CD14-positive monocyte (primary cell): Measurements from ENCODE around the gene RPS23. TPM values are rescaled to one million over a fixed set of nuclear protein-coding genes. Genes with fewer than 3 reads are reported as not detected.
A peak's percentile ranks its signal among the peaks of the same experiment; 100 is the strongest.

Source experiments
- DNase-seq, 3 donors: peaks; one replicate each; pipeline ENCODE4 v3.0.0-alpha.2; 2011 to 2022
- H2AFZ ChIP-seq: 2 replicates; pipeline ENCODE4 v1.6.0; 2012; ENCODE audit warnings: mild to moderate bottlenecking, low read depth, low read length, inconsistent platforms; ENCODE audit not compliant: insufficient read depth, poor library complexity, severe bottlenecking
- H3K27ac ChIP-seq, 2 donors: 1 replicate in 1 of 2; 2 replicates in 1 of 2; pipeline ENCODE4 v1.5.1; 2012 to 2013; ENCODE audit warnings: low read length in 2 of 2, control low read depth in 1 of 2, inconsistent platforms in 1 of 2, low read depth in 1 of 2, mild to moderate bottlenecking in 1 of 2
- H3K27me3 ChIP-seq, 2 donors: one replicate each; pipeline versions ENCODE4 v1.6.0 to v1.6.1; 2011 to 2013; ENCODE audit warnings: low read length in 2 of 2; ENCODE audit not compliant: control insufficient read depth in 2 of 2, insufficient read depth in 2 of 2
- H3K36me3 ChIP-seq, 2 donors: replicated peaks in 1 of 2; 1 replicate in 1 of 2; 2 replicates in 1 of 2; pipeline versions ENCODE4 v1.5.1 to v1.6.1; 2012 to 2013; ENCODE audit warnings: low read length in 2 of 2, control low read depth in 1 of 2, inconsistent platforms in 1 of 2, mild to moderate bottlenecking in 1 of 2; ENCODE audit not compliant: insufficient read depth in 2 of 2, control insufficient read depth in 1 of 2
- H3K4me1 ChIP-seq, 2 donors: 1 replicate in 1 of 2; 2 replicates in 1 of 2; pipeline versions ENCODE4 v1.5.1 to v1.6.1; 2012 to 2013; ENCODE audit warnings: low read length in 2 of 2, control low read depth in 1 of 2, inconsistent platforms in 1 of 2, mild to moderate bottlenecking in 1 of 2, moderate library complexity in 1 of 2; ENCODE audit not compliant: insufficient read depth in 2 of 2, control insufficient read depth in 1 of 2
- H3K4me2 ChIP-seq: replicated peaks from 2 replicates; pipeline ENCODE3; 2012; ENCODE audit warnings: low read length, moderate library complexity, mild to moderate bottlenecking; ENCODE audit not compliant: poor library complexity, severe bottlenecking; ENCODE audit errors: extremely low read depth
- H3K4me3 ChIP-seq, 3 experiments: fragments of 200-600 bp in 1 of 3; sonication (generic) in 1 of 3; replicated peaks in 1 of 3; 1 replicate in 2 of 3; 2 replicates in 1 of 3; pipeline ENCODE4 v1.5.1; 2011 to 2013; ENCODE audit warnings: low read length in 3 of 3, mild to moderate bottlenecking in 3 of 3, control low read depth in 2 of 3, low read depth in 2 of 3, inconsistent platforms in 1 of 3, moderate library complexity in 1 of 3
- H3K79me2 ChIP-seq: 2 replicates; pipeline ENCODE4 v1.6.0; 2012; ENCODE audit warnings: mild to moderate bottlenecking, control low read depth, inconsistent platforms, low read length, moderate library complexity; ENCODE audit not compliant: insufficient read depth
- H3K9ac ChIP-seq: 2 replicates; pipeline ENCODE4 v1.6.0; 2017; ENCODE audit warnings: low read length, mild to moderate bottlenecking; ENCODE audit not compliant: insufficient read depth, poor library complexity, severe bottlenecking
- H3K9me3 ChIP-seq, 2 donors: replicated peaks in 1 of 2; 1 replicate in 1 of 2; 2 replicates in 1 of 2; pipeline versions ENCODE4 v1.5.1 to v1.6.1; 2012 to 2013; ENCODE audit warnings: low read length in 2 of 2, control low read depth in 1 of 2; ENCODE audit not compliant: control insufficient read depth in 1 of 2, insufficient read depth in 1 of 2
- H4K20me1 ChIP-seq: 2 replicates; pipeline ENCODE4 v1.6.0; 2012; ENCODE audit warnings: mild to moderate bottlenecking, low read length, control low read depth, moderate library complexity; ENCODE audit not compliant: insufficient read depth
- H3K27ac Mint-ChIP-seq, 7 donors: one replicate each; pipeline ENCODE4 v1.8.0; 2020; ENCODE audit warnings: mild to moderate bottlenecking in 7 of 7, mixed read lengths in 7 of 7, moderate library complexity in 6 of 7, inconsistent platforms in 2 of 7
- H3K27me3 Mint-ChIP-seq, 3 donors: one replicate each; pipeline ENCODE4 v1.8.0; 2021 to 2022; ENCODE audit warnings: low read depth in 3 of 3, mild to moderate bottlenecking in 3 of 3, mixed read lengths in 3 of 3, moderate library complexity in 3 of 3, inconsistent platforms in 1 of 3
- H3K36me3 Mint-ChIP-seq, 2 donors: one replicate each; pipeline ENCODE4 v1.8.0; 2020; ENCODE audit warnings: mixed read lengths in 2 of 2, inconsistent platforms in 1 of 2, mild to moderate bottlenecking in 1 of 2
- H3K4me1 Mint-ChIP-seq: one replicate; pipeline ENCODE4 v1.8.0; 2020; ENCODE audit warnings: mild to moderate bottlenecking, mixed read lengths
- H3K4me3 Mint-ChIP-seq, 2 donors: one replicate each; pipeline ENCODE4 v1.8.0; 2020; ENCODE audit warnings: mild to moderate bottlenecking in 2 of 2, mixed read lengths in 2 of 2, moderate library complexity in 1 of 2
- H3K9me3 Mint-ChIP-seq, 7 donors: one replicate each; pipeline ENCODE4 v1.8.0; 2020 to 2022; ENCODE audit warnings: mixed read lengths in 7 of 7, mild to moderate bottlenecking in 6 of 7, moderate library complexity in 6 of 7, inconsistent platforms in 2 of 7
- CTCF ChIP-seq: fragments of 200-600 bp; IDR thresholded peaks from one replicate; pipeline ENCODE4 v1.8.0; 2022; ENCODE audit warnings: antibody characterized with exemption, mild to moderate bottlenecking
- WGBS: methylation state at CpG from one replicate; pipeline ENCODE4 v1.1.5; 2013; ENCODE audit warnings: missing lambda C conversion rate; ENCODE audit not compliant: insufficient coverage; 5-methylcytosine and 5-hydroxymethylcytosine counted together
- intact Hi-C, 2 donors: fragments of 100-400 bp; cut with micrococcal nuclease; formaldehyde crosslinking; loops; one replicate each; pipeline versions ENCODE4 v1.15.0 to v1.15.1; 2023
- polyA plus RNA-seq, 3 donors: library from polyadenylated mRNA; depleted of rRNA in 1 of 3; unstranded in 2 of 3; stranded (reverse) in 1 of 3; fragments of 300-500 nt in 2 of 3; fragments of >200 nt in 1 of 3; fragmentation: Illumina TruSeq in 2 of 3; gene quantifications; 1 replicate in 2 of 3; 2 replicates in 1 of 3; pipeline ENCODE4 v1.2.3, GENCODE V29; 2012 to 2021

Gene RPS23
- polyA plus RNA-seq, 3 donors: 1,200 to 3,765 (median 1,267) TPM

GRCh38 chr5:82297711-82298110, 19.6 kb upstream of the RPS23 start:
- Mint-ChIP-seq H3K27ac (peak overlapping the region in 1 of 7 donors; percentile 42), H3K4me3 (no peak overlapping the region), H3K9me3 (no peaks in the 10 kb centered on the region), H3K4me1 (peaks cover 10% of the 10 kb centered on the region), H3K36me3 (no peaks in the 10 kb centered on the region), H3K27me3 (peaks cover 0 to 2% (median 0%) of the 10 kb centered on the region in 3 donors)
- 100% methylated on average over 1 of the region's 3 CpGs for WGBS
- intact Hi-C loops: no loop called here
- Histone ChIP-seq H3K9ac (no peak overlapping the region), H3K9me3 (no peaks in the 10 kb centered on the region), H3K27me3 (no peaks in the 10 kb centered on the region), H3K36me3 (no peaks in the 10 kb centered on the region), H3K4me3 (no peak overlapping the region), H4K20me1 (no peaks in the 10 kb centered on the region), H3K27ac (no peak overlapping the region), H3K79me2 (no peaks in the 10 kb centered on the region), H3K4me1 (no peaks in the 10 kb centered on the region), H3K4me2 (no peak overlapping the region), H2AFZ (no peak overlapping the region)
- no peak for DNase-seq
- TF ChIP-seq CTCF: no peak

DNA sequence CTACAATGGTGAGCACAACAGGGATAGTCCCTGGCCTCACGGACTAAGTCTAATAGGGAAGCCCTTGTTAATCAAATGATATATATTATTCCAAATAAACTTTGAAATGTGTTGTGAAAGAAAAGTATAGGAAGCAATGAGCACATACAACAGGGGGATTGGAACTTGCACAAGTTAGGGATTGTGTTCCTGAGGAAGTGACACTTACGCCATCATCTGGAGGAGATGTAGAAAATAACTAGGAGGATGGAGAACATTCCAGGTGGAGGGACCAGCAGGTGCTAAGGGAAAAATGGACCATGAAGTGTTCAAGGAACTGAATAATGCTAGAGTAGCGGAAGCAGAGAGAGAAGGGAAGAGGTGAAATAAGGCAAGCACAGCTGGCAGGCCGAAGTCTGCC, 18.8 kb upstream of the RPS23 start:
- Histone ChIP-seq H3K9ac (no peak overlapping the region), H3K4me2 (no peak overlapping the region), H3K79me2 (no peaks in the 10 kb centered on the region), H3K4me1 (no peaks in the 10 kb centered on the region), H3K27me3 (no peaks in the 10 kb centered on the region), H2AFZ (no peak overlapping the region), H4K20me1 (no peaks in the 10 kb centered on the region), H3K36me3 (no peaks in the 10 kb centered on the region), H3K4me3 (no peak overlapping the region), H3K9me3 (no peaks in the 10 kb centered on the region), H3K27ac (no peak overlapping the region)
- Mint-ChIP-seq H3K27me3 (peaks cover 0 to 2% (median 0%) of the 10 kb centered on the region in 3 donors), H3K4me1 (peaks cover 10% of the 10 kb centered on the region), H3K36me3 (no peaks in the 10 kb centered on the region), H3K27ac (no peak overlapping the region), H3K9me3 (no peaks in the 10 kb centered on the region), H3K4me3 (no peak overlapping the region)
- no peak for DNase-seq
- no peak for TF ChIP-seq CTCF
- intact Hi-C loops: no loop called here
- 87% methylated on average over 3 of the region's 4 CpGs for WGBS
